Right lobe of liver (tissue), 6 donors: ENCODE results near the gene PMS1. TPM values are rescaled to one million over a fixed set of nuclear protein-coding genes. Genes with fewer than 3 reads are reported as not detected.

Experiments used
- ATAC-seq, 4 donors: fragments of 200-7000 bp; cut with Tn5 transposase; one replicate each; pipeline ENCODE4 v1.9.1; 2020; ENCODE audit warnings: mild to moderate bottlenecking in 4 of 4, moderate library complexity in 4 of 4
- DNase-seq, 3 donors: peaks; one replicate each; pipeline ENCODE4 v3.0.0-alpha.2; 2020
- H3K27ac ChIP-seq, 3 donors: fragments of 200-600 bp; one replicate each; pipeline ENCODE4 v1.8.0; 2022
- H3K27me3 ChIP-seq, 2 donors: fragments of 200-600 bp; one replicate each; pipeline ENCODE4 v1.8.0; 2022
- H3K36me3 ChIP-seq, 4 donors: fragments of 200-600 bp; sonication (generic) in 1 of 4; one replicate each; pipeline versions ENCODE4 v1.5.1 to v1.8.0; 2017 to 2022; ENCODE audit warnings: control low read depth in 1 of 4
- H3K4me1 ChIP-seq, 4 donors: fragments of 200-600 bp; sonication (generic) in 1 of 4; one replicate each; pipeline versions ENCODE4 v1.5.1 to v1.8.0; 2017 to 2022; ENCODE audit warnings: control low read depth in 1 of 4
- H3K4me3 ChIP-seq, 3 donors: fragments of 200-600 bp; one replicate each; pipeline ENCODE4 v1.8.0; 2022
- H3K9me3 ChIP-seq, 4 donors: fragments of 200-600 bp; sonication (generic) in 1 of 4; one replicate each; pipeline versions ENCODE4 v1.5.1 to v1.8.0; 2017 to 2022; ENCODE audit warnings: control low read depth in 1 of 4
- POLR2A ChIP-seq: fragments of 450-650 bp; IDR thresholded peaks from one replicate; pipeline ENCODE4 v1.6.1; 2017; ENCODE audit warnings: antibody characterized with exemption, mild to moderate bottlenecking
- WGBS: methylation state at CpG from one replicate; pipeline ENCODE4 v1.1.6; 2018; ENCODE audit warnings: low coverage, low lambda C conversion rate; ENCODE audit not compliant: insufficient coverage; ENCODE audit errors: missing lambda C conversion rate; 5-methylcytosine and 5-hydroxymethylcytosine counted together
- intact Hi-C, 2 donors: fragments of 100-400 bp; cut with DNase I; formaldehyde crosslinking; loops; one replicate each; pipeline versions ENCODE4 v1.11.2 to v1.14.1; 2022
- total RNA-seq, 6 experiments: library from RNA; depleted of rRNA in 2 of 6; stranded (reverse); fragments of >200 nt in 2 of 6; fragmentation: NEBNext Ultra II Directional in 3 of 6; extraction: Animal tissue kit (Norgen Biotek cat#: 25700) in 3 of 6; gene quantifications; one replicate each; pipeline versions ENCODE4 v1.1.0 to v1.2.4, GENCODE V29; 2016 to 2023
- TF ChIP-seq, protein P1 (sequence below), 4 donors: fragments of 200-600 bp in 3 of 4; fragments of 450-650 bp in 1 of 4; IDR thresholded peaks; one replicate each; pipeline versions ENCODE4 v1.5.1 to v1.8.0; 2016 to 2022; ENCODE audit warnings: antibody characterized with exemption in 4 of 4, mild to moderate bottlenecking in 2 of 4
- donor health status: DM: no; HTN: yes; CAD: no.
- donor health status: DM: no; HTN: no; CAD: no.
- donor health status: DM: no; HTN: no; CAD: no.
- donor health status: DM: no; HTN: yes; CAD: no.
- donor health status: DM: no; HTN: yes; CAD: no.

The PMS1 gene
- total RNA-seq, 6 experiments from 2014 or later: 8.1 to 9.5 (median 8.4) TPM

DNA sequence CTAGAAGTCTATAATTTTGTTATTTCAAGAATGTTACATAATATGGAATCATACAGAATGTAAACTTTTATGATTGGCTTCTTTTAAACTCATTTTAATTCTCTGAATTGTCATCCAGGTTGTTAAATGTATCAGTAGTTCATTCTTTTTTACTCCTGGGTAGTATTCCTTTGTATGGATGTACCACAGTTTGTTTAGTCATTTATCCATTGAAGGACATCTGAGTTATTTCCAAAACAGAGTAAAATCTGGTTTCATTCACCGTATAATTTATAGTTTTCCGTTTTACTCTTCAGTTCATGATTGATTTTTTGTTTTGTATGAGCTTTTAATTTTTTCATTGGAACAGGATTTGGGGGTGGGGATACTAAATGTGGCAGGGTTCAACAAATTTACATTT is 132.4 kb downstream of the PMS1 start:
- DNase-seq: no peak
- WGBS: 70% methylated on average over 2 of the region's 2 CpGs
- ATAC-seq: no peak
- Histone ChIP-seq H3K36me3 (no peaks in the 10 kb centered on the region), H3K9me3 (no peaks in the 10 kb centered on the region), H3K27ac (no peak overlapping the region), H3K4me1 (no peaks in the 10 kb centered on the region), H3K4me3 (no peak overlapping the region), H3K27me3 (peaks cover 0 to 4% of the 10 kb centered on the region in 2 donors)
- TF ChIP-seq, protein P1, sequence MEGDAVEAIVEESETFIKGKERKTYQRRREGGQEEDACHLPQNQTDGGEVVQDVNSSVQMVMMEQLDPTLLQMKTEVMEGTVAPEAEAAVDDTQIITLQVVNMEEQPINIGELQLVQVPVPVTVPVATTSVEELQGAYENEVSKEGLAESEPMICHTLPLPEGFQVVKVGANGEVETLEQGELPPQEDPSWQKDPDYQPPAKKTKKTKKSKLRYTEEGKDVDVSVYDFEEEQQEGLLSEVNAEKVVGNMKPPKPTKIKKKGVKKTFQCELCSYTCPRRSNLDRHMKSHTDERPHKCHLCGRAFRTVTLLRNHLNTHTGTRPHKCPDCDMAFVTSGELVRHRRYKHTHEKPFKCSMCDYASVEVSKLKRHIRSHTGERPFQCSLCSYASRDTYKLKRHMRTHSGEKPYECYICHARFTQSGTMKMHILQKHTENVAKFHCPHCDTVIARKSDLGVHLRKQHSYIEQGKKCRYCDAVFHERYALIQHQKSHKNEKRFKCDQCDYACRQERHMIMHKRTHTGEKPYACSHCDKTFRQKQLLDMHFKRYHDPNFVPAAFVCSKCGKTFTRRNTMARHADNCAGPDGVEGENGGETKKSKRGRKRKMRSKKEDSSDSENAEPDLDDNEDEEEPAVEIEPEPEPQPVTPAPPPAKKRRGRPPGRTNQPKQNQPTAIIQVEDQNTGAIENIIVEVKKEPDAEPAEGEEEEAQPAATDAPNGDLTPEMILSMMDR (IDR thresholded peaks at IDR 0.05): no peak
- TF ChIP-seq POLR2A: no peak
- intact Hi-C loops: no loop called here

Other genes with a start within 250 kb of the PMS1 start
- 100 to 1,000 TPM; 101 to 289 (median 134) TPM for gene SLC40A1, start 203.7 kb upstream of the PMS1 start, total RNA-seq
- gene ASNSD1, start 123.0 kb upstream of the PMS1 start, total RNA-seq: 10 to 100 TPM; 18.7 to 31.6 (median 27.0) TPM
- 1 to 10 TPM; 2.9 to 9.2 (median 4.8) TPM for gene ANKAR, start 109.8 kb upstream of the PMS1 start, total RNA-seq
- gene OSGEPL1, start 21.7 kb upstream of the PMS1 start, total RNA-seq: 1 to 10 TPM; 2.6 to 6.1 (median 4.3) TPM
- gene ORMDL1, start 111 bp upstream of the PMS1 start, total RNA-seq: 10 to 100 TPM; 19.1 to 46.1 (median 28.7) TPM